Left cardiac atrium (tissue), 4 donors: ENCODE data around the gene NOS1. TPM values are rescaled to one million over a fixed set of nuclear protein-coding genes. Genes with fewer than 3 reads are reported as not detected.
"Not testable (repeated sequence)": the region's sequence is repeated elsewhere in the genome, so short reads cannot be mapped to it uniquely, and the experiment has no call there.

Source experiments
- ATAC-seq, 2 donors: fragments of 200-7000 bp; cut with Tn5 transposase; one replicate each; pipeline ENCODE4 v1.9.1; 2020; ENCODE audit warnings: mild to moderate bottlenecking in 2 of 2, moderate library complexity in 2 of 2
- DNase-seq: peaks from one replicate; pipeline ENCODE4 v3.0.0-alpha.2; 2020
- intact Hi-C, 2 donors: fragments of 100-400 bp; cut with DNase I; formaldehyde crosslinking; loops; one replicate each; pipeline versions ENCODE4 v1.14.1 to v1.15.1; 2022 to 2023
- total RNA-seq, 2 donors: library from RNA; stranded (reverse); fragmentation: NEBNext Ultra II Directional; extraction: Animal tissue kit (Norgen Biotek cat#: 25700); gene quantifications; one replicate each; pipeline ENCODE4 v1.2.1, GENCODE V29; 2021
- donor health status: DM: no; HTN: yes; CAD: no.
- donor health status: DM: no; HTN: yes; CAD: no; lungs with severe emphysema.
- donor health status: DM: yes; HTN: yes; CAD: no.
- donor health status: Dilated cardiomyopathy.

Gene NOS1
- total RNA-seq, 2 donors from 2014 or later = 0.06 to 0.89 TPM

- intact Hi-C loops = no loop called here
- DNase-seq (no peak), ATAC-seq (no peak)
These were observed 167.5 kb downstream of the NOS1 start for GRCh38 chr12:117193903-117194302.

- intact Hi-C loops, DNase-seq, ATAC-seq: not testable (repeated sequence)
These were observed 168.8 kb downstream of the NOS1 start for GRCh38 chr12:117192581-117192980.

GRCh38 chr12:117192057-117192456 is 169.4 kb downstream of the NOS1 start:
- ATAC-seq (no peak), DNase-seq (no peak)
- intact Hi-C loops = no loop called here

- DNase-seq (peak; percentile 92), ATAC-seq (peak; percentile 98 to 99)
- intact Hi-C loops = no loop called here
These were observed 171.1 kb downstream of the NOS1 start, which contains the start of gene FBXO21 for GRCh38 chr12:117190210-117190781. TSS of gene FBXO21 (minus strand) at chr12:117190470. CDS start at chr12:117190456, 14 bp downstream.

GRCh38 chr12:117189725-117190209 is 171.7 kb downstream of the NOS1 start:
- intact Hi-C loops = no loop called here
- DNase-seq (peak; percentile 37), ATAC-seq (peak in 1 of 2 donors; percentile 19)

- ATAC-seq = peak; percentile 42 to 72
- intact Hi-C loops = no loop called here
- no peak for DNase-seq
These were observed 172.3 kb downstream of the NOS1 start for GRCh38 chr12:117188961-117189724.

GRCh38 chr12:117188121-117188665 is 173.2 kb downstream of the NOS1 start:
- DNase-seq = no peak
- intact Hi-C loops = no loop called here
- no peak for ATAC-seq

- DNase-seq = no peak
- no peak for ATAC-seq
- intact Hi-C loops = no loop called here
These were observed 174.0 kb downstream of the NOS1 start for GRCh38 chr12:117187421-117187820.

- ATAC-seq = no peak
- intact Hi-C loops = no loop called here
- no peak for DNase-seq
These were observed 178.6 kb downstream of the NOS1 start for GRCh38 chr12:117182866-117183265.

- ATAC-seq, DNase-seq: not testable (repeated sequence)
These were observed 180.0 kb downstream of the NOS1 start for GRCh38 chr12:117181468-117181843.

GRCh38 chr12:117180758-117181467 is 180.5 kb downstream of the NOS1 start:
- ATAC-seq (no peak), DNase-seq (no peak)
- intact Hi-C loops = no loop called here

More at GRCh38 chr12:117181468-117181843, 180.0 kb downstream of the NOS1 start:
- intact Hi-C loops = not testable (repeated sequence)

- ATAC-seq (no peak), DNase-seq (no peak)
- intact Hi-C loops = no loop called here
These were observed 182.7 kb downstream of the NOS1 start for GRCh38 chr12:117178745-117179144.

- intact Hi-C loops = no loop called here
- no peak for ATAC-seq
- no peak for DNase-seq
These were observed 183.1 kb downstream of the NOS1 start for GRCh38 chr12:117178301-117178700.

- intact Hi-C loops = no loop called here
- DNase-seq (no peak), ATAC-seq (peak; percentile 37 to 38)
These were observed 189.3 kb downstream of the NOS1 start for GRCh38 chr12:117172168-117172567.

GRCh38 chr12:117171499-117172162 is 189.8 kb downstream of the NOS1 start:
- DNase-seq (no peak), ATAC-seq (no peak)
- intact Hi-C loops = no loop called here

- intact Hi-C loops = no loop called here
- no peak for DNase-seq
- ATAC-seq = no peak
These were observed 191.9 kb downstream of the NOS1 start for GRCh38 chr12:117169548-117169947.

- DNase-seq = no peak
- intact Hi-C loops = no loop called here
- no peak for ATAC-seq
These were observed 192.4 kb downstream of the NOS1 start for GRCh38 chr12:117168976-117169375.

GRCh38 chr12:117167769-117168168 is 193.7 kb downstream of the NOS1 start:
- ATAC-seq (peak in 1 of 2 donors; percentile 23), DNase-seq (no peak)
- intact Hi-C loops = no loop called here

- ATAC-seq (no peak), DNase-seq (no peak)
- intact Hi-C loops = no loop called here
These were observed 195.3 kb downstream of the NOS1 start for GRCh38 chr12:117166107-117166506.
